ENCODE measurements around the gene CCDC91. TPM values are rescaled to one million over a fixed set of nuclear protein-coding genes. Genes with fewer than 3 reads are reported as not detected.

CCDC91 gene
- total and polyA plus RNA-seq, 2 of the 4 experiments (the other 2 are of a cell fraction), result 8.6 to 14.7 TPM

DNA sequence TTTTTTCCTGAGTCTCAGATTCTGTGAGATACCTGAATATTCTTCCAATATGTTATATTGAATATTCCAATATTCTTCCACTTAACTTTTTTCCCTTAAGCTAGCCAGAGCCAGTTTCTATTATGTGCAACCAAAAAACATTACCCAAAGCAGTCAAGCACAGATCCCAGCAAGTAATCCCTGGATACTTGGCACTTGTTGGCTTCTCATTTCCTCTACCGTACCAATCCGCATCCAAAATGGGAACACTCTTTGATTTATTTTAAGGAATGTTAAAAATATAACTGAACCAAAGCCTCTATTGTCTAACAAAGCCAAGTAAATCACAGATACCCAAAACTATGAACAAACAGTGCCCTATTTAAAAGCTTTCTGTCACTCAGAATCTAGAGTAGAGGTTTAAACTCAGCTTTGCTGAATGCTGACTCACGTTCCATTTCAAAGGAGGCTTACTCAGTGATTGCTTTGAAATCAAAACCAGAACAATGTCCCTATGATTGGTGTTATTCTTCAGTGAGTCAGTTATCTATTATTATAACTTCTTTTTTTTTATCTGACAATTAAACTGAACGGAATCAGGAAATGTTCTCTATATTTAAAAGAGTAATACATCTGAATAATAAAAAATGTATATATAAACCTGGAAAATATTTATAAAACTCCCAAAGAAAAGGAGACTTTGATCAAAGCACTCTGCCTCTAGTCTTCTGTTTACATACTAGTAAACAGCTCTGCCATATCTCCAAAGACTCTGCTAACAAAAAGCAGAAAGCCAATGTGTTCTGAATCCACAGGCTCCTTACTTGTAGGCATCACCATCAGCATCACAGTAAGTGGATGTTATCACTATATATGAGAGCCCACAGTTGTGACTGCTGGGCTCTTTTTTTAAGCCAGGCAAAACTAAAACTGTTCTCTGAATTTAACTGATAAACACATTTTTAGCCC is 360.8 kb downstream of the CCDC91 start (continued):
- TF ChIP-seq, protein P1, sequence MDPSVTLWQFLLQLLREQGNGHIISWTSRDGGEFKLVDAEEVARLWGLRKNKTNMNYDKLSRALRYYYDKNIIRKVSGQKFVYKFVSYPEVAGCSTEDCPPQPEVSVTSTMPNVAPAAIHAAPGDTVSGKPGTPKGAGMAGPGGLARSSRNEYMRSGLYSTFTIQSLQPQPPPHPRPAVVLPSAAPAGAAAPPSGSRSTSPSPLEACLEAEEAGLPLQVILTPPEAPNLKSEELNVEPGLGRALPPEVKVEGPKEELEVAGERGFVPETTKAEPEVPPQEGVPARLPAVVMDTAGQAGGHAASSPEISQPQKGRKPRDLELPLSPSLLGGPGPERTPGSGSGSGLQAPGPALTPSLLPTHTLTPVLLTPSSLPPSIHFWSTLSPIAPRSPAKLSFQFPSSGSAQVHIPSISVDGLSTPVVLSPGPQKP (IDR thresholded peaks at IDR 0.05; ENCODE audit: borderline replicate concordance, low read depth, low read length), result no peak
- TF ChIP-seq MXI1 (IDR thresholded peaks at IDR 0.05; ENCODE audit: borderline replicate concordance, low read depth, low read length), result no peak
- no peak for TF ChIP-seq SMC3 (IDR thresholded peaks at IDR 0.05; ENCODE audit: low read depth, low read length)

Measured in IMR-90 (cell line).